GM10248 (cell line): ENCODE measurements around the gene ORC1.

Experiments
- CTCF ChIA-PET: fragments of 300-600 bp; sonication (Branson Sonifier 250); formaldehyde crosslinking; extraction: SDS; loops from one replicate; lab custom pipeline; 2021; ENCODE audit warnings: antibody characterized with exemption; lab: Yijun Ruan, JAX
- POLR2A ChIA-PET: fragments of 350-650 bp; sonication (Branson Sonifier 250); formaldehyde crosslinking; extraction: SDS; loops from one replicate; lab custom pipeline; 2020; ENCODE audit warnings: antibody characterized with exemption; lab: Yijun Ruan, JAX
- DNase-seq: peaks from one replicate; pipeline ENCODE4 v3.0.0; 2012; ENCODE audit errors: extremely low spot score
- TF ChIP-seq, protein P1 (sequence below): IDR thresholded peaks from 2 replicates; pipeline ENCODE4 v1.5.1; 2012; ENCODE audit warnings: mild to moderate bottlenecking, low read depth; ENCODE audit errors: extremely low read depth, missing control alignments, control extremely low read depth

ORC1 gene

DNA sequence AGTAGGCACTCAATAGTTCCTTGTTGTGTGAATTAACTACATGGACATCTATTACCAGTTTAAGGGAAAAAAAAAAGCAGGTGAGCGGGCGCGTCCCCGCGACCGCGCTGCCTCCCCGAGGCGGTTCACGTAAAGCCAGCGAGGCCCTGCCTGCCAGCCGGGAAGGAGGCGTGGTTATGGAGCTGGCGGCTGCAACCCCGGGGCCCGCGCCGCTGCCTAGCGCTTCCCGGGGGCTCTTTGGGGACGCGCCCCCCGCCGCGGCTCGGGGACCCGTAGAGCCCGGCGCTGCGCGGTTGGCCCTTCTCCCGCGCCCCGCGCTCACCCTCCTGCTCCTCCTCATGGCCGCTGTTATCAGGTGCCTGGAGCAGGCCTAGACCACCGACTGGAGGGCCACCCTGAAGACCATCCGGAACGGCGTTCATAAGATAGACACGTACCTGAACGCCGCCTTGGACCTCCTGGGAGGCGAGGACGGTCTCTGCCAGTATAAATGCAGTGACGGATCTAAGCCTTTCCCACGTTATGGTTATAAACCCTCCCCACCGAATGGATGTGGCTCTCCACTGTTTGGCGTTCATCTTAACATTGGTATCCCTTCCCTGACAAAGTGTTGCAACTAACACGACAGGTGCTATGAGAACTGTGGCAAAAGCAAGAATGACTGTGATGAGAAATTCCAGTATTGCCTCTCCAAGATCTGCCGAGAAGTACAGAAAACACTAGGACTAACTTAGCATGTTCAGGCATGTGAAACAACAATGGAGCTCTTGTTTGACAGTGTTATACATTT, 35.6 kb downstream of the ORC1 start:
- TF ChIP-seq, protein P1, sequence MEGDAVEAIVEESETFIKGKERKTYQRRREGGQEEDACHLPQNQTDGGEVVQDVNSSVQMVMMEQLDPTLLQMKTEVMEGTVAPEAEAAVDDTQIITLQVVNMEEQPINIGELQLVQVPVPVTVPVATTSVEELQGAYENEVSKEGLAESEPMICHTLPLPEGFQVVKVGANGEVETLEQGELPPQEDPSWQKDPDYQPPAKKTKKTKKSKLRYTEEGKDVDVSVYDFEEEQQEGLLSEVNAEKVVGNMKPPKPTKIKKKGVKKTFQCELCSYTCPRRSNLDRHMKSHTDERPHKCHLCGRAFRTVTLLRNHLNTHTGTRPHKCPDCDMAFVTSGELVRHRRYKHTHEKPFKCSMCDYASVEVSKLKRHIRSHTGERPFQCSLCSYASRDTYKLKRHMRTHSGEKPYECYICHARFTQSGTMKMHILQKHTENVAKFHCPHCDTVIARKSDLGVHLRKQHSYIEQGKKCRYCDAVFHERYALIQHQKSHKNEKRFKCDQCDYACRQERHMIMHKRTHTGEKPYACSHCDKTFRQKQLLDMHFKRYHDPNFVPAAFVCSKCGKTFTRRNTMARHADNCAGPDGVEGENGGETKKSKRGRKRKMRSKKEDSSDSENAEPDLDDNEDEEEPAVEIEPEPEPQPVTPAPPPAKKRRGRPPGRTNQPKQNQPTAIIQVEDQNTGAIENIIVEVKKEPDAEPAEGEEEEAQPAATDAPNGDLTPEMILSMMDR, result peak; percentile 22
- DNase-seq, result peak; percentile 69
- CTCF ChIA-PET, result interaction anchor here (0.7 to 1.2 kb wide), 3 partner anchors 28 to 576 kb away, joined by 3 to 4 read pairs (median 4); no protein-coding TSS in a partner anchor
- POLR2A ChIA-PET, result interaction anchor here (0.7 kb wide), 2 partner anchors 102 to 404 kb away, joined by 3 read pairs; no protein-coding TSS in a partner anchor

DNA sequence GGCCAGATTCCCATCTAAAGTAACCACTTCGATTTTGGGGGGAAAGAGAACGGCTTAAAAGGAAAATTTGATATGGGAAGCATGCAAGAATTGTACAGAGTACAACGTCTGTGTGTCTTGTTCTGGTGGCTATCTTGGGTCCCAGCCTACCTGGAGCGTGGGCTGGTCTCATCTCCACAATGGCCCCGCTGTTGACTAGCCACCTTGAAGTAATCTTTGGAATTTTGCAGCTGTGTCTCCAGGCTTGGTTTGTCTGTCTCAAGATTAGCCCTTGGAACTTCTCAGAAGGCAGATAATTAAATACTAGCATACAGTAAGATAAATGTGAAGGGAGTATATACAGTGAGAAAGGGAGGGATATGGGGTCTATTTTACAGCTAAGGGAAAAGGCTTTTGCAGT, 37.0 kb downstream of the ORC1 start:
- TF ChIP-seq, protein P1, result no peak
- no peak for DNase-seq
- POLR2A ChIA-PET, result no interaction called here
- CTCF ChIA-PET, result interaction anchor here (1.5 kb wide), 1 partner anchor 319 kb away, joined by 5 read pairs; no protein-coding TSS in a partner anchor

DNA sequence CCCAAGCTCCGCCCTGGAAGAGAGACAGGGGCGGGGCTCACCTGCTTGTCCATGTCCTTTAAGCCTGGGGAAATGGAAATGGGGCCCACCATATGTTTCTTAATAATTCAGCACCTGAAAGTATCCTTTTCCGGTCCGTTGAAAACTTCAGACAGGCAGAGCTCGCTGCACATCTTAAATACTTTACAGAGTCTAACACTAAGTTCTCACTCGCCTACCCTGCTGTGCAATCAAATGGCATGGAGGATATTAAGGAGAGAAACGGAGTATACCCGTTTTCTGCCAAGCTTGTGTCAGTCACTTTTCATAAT, 37.8 kb downstream of the ORC1 start:
- TF ChIP-seq, protein P1, result no peak
- ChIA-PET CTCF (interaction anchor here (1.3 kb wide), 1 partner anchor 35 kb away, joined by 3 read pairs; no protein-coding TSS in a partner anchor), POLR2A (interaction anchor here (0.7 kb wide), 1 partner anchor 690 kb away, joined by 3 read pairs; no protein-coding TSS in a partner anchor)
- no peak for DNase-seq

DNA sequence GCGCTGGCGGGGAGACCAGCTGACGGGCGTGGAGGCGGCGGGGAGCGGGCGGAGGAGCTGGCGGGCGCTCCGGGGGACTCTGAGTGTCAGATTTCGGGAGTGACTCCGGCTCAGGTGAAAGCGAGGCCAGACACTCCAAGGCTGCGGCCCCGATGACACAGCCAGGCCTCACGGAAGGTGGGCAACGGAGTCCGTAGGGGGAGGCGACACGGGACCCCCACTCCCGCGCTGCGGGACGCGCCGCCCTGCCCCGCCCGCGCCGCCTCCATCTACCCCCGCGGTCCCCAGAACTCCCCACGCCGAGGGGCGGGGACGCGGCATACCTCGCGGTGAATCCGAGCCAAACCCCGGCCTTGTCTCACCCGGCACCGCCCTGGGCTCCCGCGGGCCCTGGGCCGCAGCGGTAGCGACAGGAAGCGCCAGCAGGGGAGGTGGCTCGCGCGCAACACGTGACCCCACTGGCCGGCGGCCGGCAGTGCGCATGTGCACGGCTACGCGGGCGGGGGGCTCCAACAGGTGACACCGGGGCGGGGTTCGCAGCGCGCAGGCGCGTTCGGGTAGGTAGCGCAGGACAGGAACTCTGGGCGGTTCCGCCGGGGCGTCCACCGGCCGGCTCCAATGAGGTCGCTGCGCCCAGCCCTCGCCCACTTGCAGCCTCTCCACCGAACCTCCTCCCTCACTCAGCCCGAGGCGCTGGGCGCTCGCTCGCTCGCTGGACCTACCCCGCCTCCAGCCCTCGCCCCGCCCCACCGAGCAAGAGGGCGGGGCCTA, 38.3 kb downstream of the ORC1 start, which contains the start of gene CC2D1B:
Gene CC2D1B (minus strand): TSS at position 460 of the 771 bp plus-strand sequence. CDS start 1,585 bp downstream, outside the sequence.
- TF ChIP-seq, protein P1, result no peak
- POLR2A ChIA-PET, result interaction anchor here (0.6 to 0.7 kb wide), 2 partner anchors 38 to 691 kb away, joined by 3 read pairs; no protein-coding TSS in a partner anchor

DNA sequence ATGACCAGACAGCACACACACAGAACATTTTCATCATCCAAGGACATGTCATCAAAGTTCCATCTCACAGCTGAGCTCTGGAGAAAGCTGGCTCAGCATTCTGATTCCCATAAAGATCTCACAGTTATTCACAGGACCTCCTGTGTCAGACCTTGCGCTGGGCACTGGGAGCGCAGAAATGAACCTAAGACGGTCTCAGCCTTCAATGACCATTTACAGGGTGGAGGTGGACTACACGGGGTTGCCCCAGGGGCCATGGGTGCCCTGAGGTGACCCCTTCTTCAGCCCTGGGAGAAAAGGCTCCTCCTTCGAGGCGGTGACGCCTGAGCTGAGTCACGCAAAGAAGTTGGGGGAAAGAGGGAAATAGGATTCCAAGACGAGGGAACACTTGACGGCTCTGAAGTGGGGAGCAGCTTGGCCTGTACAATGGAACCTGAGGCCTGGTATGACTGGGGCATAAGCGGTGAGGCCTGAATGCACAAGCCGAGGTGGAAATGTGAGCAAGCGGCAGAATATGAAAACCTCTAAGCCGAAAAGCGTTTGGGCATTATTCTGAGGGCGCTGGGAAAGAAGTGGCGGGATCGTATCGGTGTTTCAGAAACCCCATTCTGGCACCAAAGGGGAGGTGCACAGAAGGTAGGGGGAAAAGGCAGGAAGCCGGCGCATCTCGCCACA, 39.0 kb downstream of the ORC1 start:
- ChIA-PET CTCF (no interaction called here), POLR2A (interaction anchor here (0.6 kb wide), 1 partner anchor 37 kb away, joined by 3 read pairs; no protein-coding TSS in a partner anchor)
- TF ChIP-seq, protein P1, result no peak
- no peak for DNase-seq

More for the DNA sequence above, 38.3 kb downstream of the ORC1 start, which contains the start of gene CC2D1B:
- CTCF ChIA-PET, result interaction anchor here (1.3 kb wide), 1 partner anchor 35 kb away, joined by 3 read pairs; no protein-coding TSS in a partner anchor
- peak; percentile 100 for DNase-seq
